Activated T-cell treated with anti-CD3 and anti-CD28 coated beads, Interleukin-2, amount 50 U/mL, for 72 hours (primary cell): ENCODE measurements around the gene GOLGA6L10. TPM values are rescaled to one million over a fixed set of nuclear protein-coding genes. Genes with fewer than 3 reads are reported as not detected.
"Not testable (repeated sequence)": the region's sequence is repeated elsewhere in the genome, so short reads cannot be mapped to it uniquely, and the experiment has no call there.

ENCODE experiments used
- ATAC-seq, 2 donors: fragments of 150-1000 bp; cut with Tn5 transposase; replicated peaks in 1 of 2; 2 replicates each; pipeline ENCODE4 v1.10.0; 2021; ENCODE audit warnings: moderate library complexity in 2 of 2, mild to moderate bottlenecking in 1 of 2
- DNase-seq, 2 donors: peaks; one replicate each; pipeline ENCODE4 v3.0.0; 2021 to 2022; ENCODE audit warnings: mixed read lengths in 1 of 2
- H3K27ac Mint-ChIP-seq: one replicate; pipeline ENCODE4 v1.8.0; 2022; ENCODE audit warnings: mild to moderate bottlenecking, moderate library complexity, mixed read lengths
- H3K27me3 Mint-ChIP-seq: one replicate; pipeline ENCODE4 v1.8.0; 2022; ENCODE audit warnings: low read depth, mixed read lengths
- H3K36me3 Mint-ChIP-seq, 2 donors: one replicate each; pipeline ENCODE4 v1.8.0; 2022; ENCODE audit warnings: mixed read lengths in 2 of 2, mild to moderate bottlenecking in 1 of 2; ENCODE audit not compliant: insufficient read depth in 2 of 2
- H3K4me1 Mint-ChIP-seq: one replicate; pipeline ENCODE4 v1.8.0; 2022; ENCODE audit warnings: low read depth, mixed read lengths
- H3K4me3 Mint-ChIP-seq, 2 donors: one replicate each; pipeline ENCODE4 v1.8.0; 2022; ENCODE audit warnings: mild to moderate bottlenecking in 2 of 2, mixed read lengths in 2 of 2, moderate library complexity in 2 of 2
- H3K9me3 Mint-ChIP-seq, 2 donors: one replicate each; pipeline ENCODE4 v1.8.0; 2022; ENCODE audit warnings: mixed read lengths in 2 of 2
- total RNA-seq, 2 donors: library from RNA; stranded (reverse); gene quantifications; one replicate each; pipeline ENCODE4 v1.2.3, GENCODE V29; 2022

Gene GOLGA6L10
- 1 to 10 TPM; 2.5 to 2.6 TPM for total RNA-seq

- H3K27ac Mint-ChIP-seq, ATAC-seq, DNase-seq, H3K4me3 Mint-ChIP-seq, H3K9me3 Mint-ChIP-seq, H3K36me3 Mint-ChIP-seq, H3K27me3 Mint-ChIP-seq: not testable (repeated sequence)
- peaks cover 10% of the 10 kb centered on the region for H3K4me1 Mint-ChIP-seq
Observed at GRCh38 chr15:82349375-82349774, at the start of gene GOLGA6L10. GOLGA6L10 (minus strand) TSS chr15:82349475; CDS start chr15:82349375, 100 bp downstream.

GRCh38 chr15:82398785-82399184 lies 49.5 kb upstream of the GOLGA6L10 start:
- H3K9me3 Mint-ChIP-seq = no peaks in the 10 kb centered on the region
- no peak for ATAC-seq
- peak overlapping the region; percentile 18 for H3K27ac Mint-ChIP-seq
- DNase-seq = no peak
- H3K4me3 Mint-ChIP-seq = no peak overlapping the region
- H3K36me3 Mint-ChIP-seq = peaks cover 0 to 2% of the 10 kb centered on the region in 2 donors
- H3K27me3 Mint-ChIP-seq = no peaks in the 10 kb centered on the region
- peaks cover 27% of the 10 kb centered on the region for H3K4me1 Mint-ChIP-seq

GRCh38 chr15:82397817-82398216 lies 48.5 kb upstream of the GOLGA6L10 start:
- Mint-ChIP-seq H3K27ac (no peak overlapping the region), H3K36me3 (peaks cover 0 to 2% of the 10 kb centered on the region in 2 donors), H3K4me3 (no peak overlapping the region), H3K9me3 (no peaks in the 10 kb centered on the region), H3K27me3 (no peaks in the 10 kb centered on the region), H3K4me1 (peaks cover 27% of the 10 kb centered on the region)
- ATAC-seq (no peak), DNase-seq (no peak)

- H3K9me3 Mint-ChIP-seq, DNase-seq, ATAC-seq, H3K36me3 Mint-ChIP-seq, H3K27ac Mint-ChIP-seq, H3K27me3 Mint-ChIP-seq, H3K4me3 Mint-ChIP-seq: not testable (repeated sequence)
- peaks cover 27% of the 10 kb centered on the region for H3K4me1 Mint-ChIP-seq
Observed at GRCh38 chr15:82395788-82396187, 46.5 kb upstream of the GOLGA6L10 start.

GRCh38 chr15:82393671-82394070 lies 44.4 kb upstream of the GOLGA6L10 start:
- ATAC-seq = no peak
- DNase-seq = no peak
- H3K9me3 Mint-ChIP-seq = no peaks in the 10 kb centered on the region
- peaks cover 0 to 2% of the 10 kb centered on the region in 2 donors for H3K36me3 Mint-ChIP-seq
- no peaks in the 10 kb centered on the region for H3K27me3 Mint-ChIP-seq
- no peak overlapping the region for H3K27ac Mint-ChIP-seq
- no peak overlapping the region for H3K4me3 Mint-ChIP-seq
- H3K4me1 Mint-ChIP-seq = peaks cover 22% of the 10 kb centered on the region

- DNase-seq, ATAC-seq, H3K4me1 Mint-ChIP-seq, H3K27ac Mint-ChIP-seq, H3K9me3 Mint-ChIP-seq, H3K36me3 Mint-ChIP-seq, H3K27me3 Mint-ChIP-seq, H3K4me3 Mint-ChIP-seq: not testable (repeated sequence)
Observed at GRCh38 chr15:82392077-82392476, 42.8 kb upstream of the GOLGA6L10 start.

GRCh38 chr15:82390152-82390551 lies 40.9 kb upstream of the GOLGA6L10 start:
- ATAC-seq, H3K36me3 Mint-ChIP-seq: not testable (repeated sequence)

GRCh38 chr15:82387209-82387608 lies 37.9 kb upstream of the GOLGA6L10 start:
- not testable (repeated sequence) for DNase-seq, ATAC-seq, H3K36me3 Mint-ChIP-seq, H3K27ac Mint-ChIP-seq, H3K4me3 Mint-ChIP-seq, H3K4me1 Mint-ChIP-seq, H3K27me3 Mint-ChIP-seq, H3K9me3 Mint-ChIP-seq

More at GRCh38 chr15:82390152-82390551, 40.9 kb upstream of the GOLGA6L10 start:
- not testable (repeated sequence) for H3K27ac Mint-ChIP-seq, H3K4me1 Mint-ChIP-seq, H3K4me3 Mint-ChIP-seq, H3K27me3 Mint-ChIP-seq, DNase-seq, H3K9me3 Mint-ChIP-seq

- not testable (repeated sequence) for H3K9me3 Mint-ChIP-seq, H3K4me1 Mint-ChIP-seq, DNase-seq, H3K27ac Mint-ChIP-seq, H3K27me3 Mint-ChIP-seq, H3K36me3 Mint-ChIP-seq, H3K4me3 Mint-ChIP-seq, ATAC-seq
Observed at GRCh38 chr15:82381330-82381955, 32.2 kb upstream of the GOLGA6L10 start.

- not testable (repeated sequence) for H3K36me3 Mint-ChIP-seq, H3K27ac Mint-ChIP-seq, ATAC-seq, H3K4me1 Mint-ChIP-seq, DNase-seq, H3K9me3 Mint-ChIP-seq, H3K4me3 Mint-ChIP-seq, H3K27me3 Mint-ChIP-seq
Observed at GRCh38 chr15:82379552-82379951, 30.3 kb upstream of the GOLGA6L10 start.

GRCh38 chr15:82373661-82374060 lies 24.4 kb upstream of the GOLGA6L10 start:
- ATAC-seq, H3K9me3 Mint-ChIP-seq, DNase-seq: not testable (repeated sequence)

GRCh38 chr15:82371656-82372055 lies 22.4 kb upstream of the GOLGA6L10 start:
- Mint-ChIP-seq H3K27me3 (no peaks in the 10 kb centered on the region), H3K27ac (no peak overlapping the region), H3K36me3 (no peaks in the 10 kb centered on the region), H3K4me3 (no peak overlapping the region), H3K9me3 (peaks cover 0 to 1% of the 10 kb centered on the region in 2 donors), H3K4me1 (no peaks in the 10 kb centered on the region)
- ATAC-seq (no peak), DNase-seq (no peak)

More at GRCh38 chr15:82373661-82374060, 24.4 kb upstream of the GOLGA6L10 start:
- not testable (repeated sequence) for H3K36me3 Mint-ChIP-seq, H3K4me1 Mint-ChIP-seq, H3K27me3 Mint-ChIP-seq, H3K27ac Mint-ChIP-seq, H3K4me3 Mint-ChIP-seq

- not testable (repeated sequence) for ATAC-seq, H3K4me3 Mint-ChIP-seq, H3K27ac Mint-ChIP-seq, DNase-seq, H3K9me3 Mint-ChIP-seq, H3K27me3 Mint-ChIP-seq, H3K4me1 Mint-ChIP-seq, H3K36me3 Mint-ChIP-seq
Observed at GRCh38 chr15:82367790-82368189, 18.5 kb upstream of the GOLGA6L10 start.

GRCh38 chr15:82365692-82366323 lies 16.5 kb upstream of the GOLGA6L10 start:
- not testable (repeated sequence) for H3K4me1 Mint-ChIP-seq, H3K27me3 Mint-ChIP-seq, H3K9me3 Mint-ChIP-seq, H3K27ac Mint-ChIP-seq, H3K4me3 Mint-ChIP-seq, H3K36me3 Mint-ChIP-seq
- DNase-seq = peak; percentile 21 to 36
- peak; percentile 85 to 88 for ATAC-seq
